Activated CD8-positive, alpha-beta T cell treated with anti-CD3 and anti-CD28 coated beads, Interleukin-2, amount 10 ng/mL, durations not matched to agents 7 days and 5 days (primary cell): ENCODE results near the gene HEMK1. TPM values are rescaled to one million over a fixed set of nuclear protein-coding genes. Genes with fewer than 3 reads are reported as not detected.

Source experiments
- ATAC-seq: fragments of 150-1000 bp; cut with Tn5 transposase; one replicate; pipeline ENCODE4 v1.10.0; 2021; ENCODE audit warnings: moderate library complexity
- CTCF ChIA-PET: fragments of 350-600 bp; sonication (Branson Sonifier 250); formaldehyde crosslinking; loops from one replicate; lab custom pipeline; 2021; ENCODE audit warnings: antibody characterized with exemption; lab: Charles Lee
- POLR2A ChIA-PET: fragments of 350-600 bp; sonication (Branson Sonifier 250); formaldehyde crosslinking; loops from one replicate; lab custom pipeline; 2021; ENCODE audit warnings: antibody characterized with exemption; lab: Charles Lee
- DNase-seq: peaks from one replicate; pipeline ENCODE4 v3.0.0-alpha.2; 2020
- H3K27ac Mint-ChIP-seq: one replicate; pipeline ENCODE4 v1.8.0; 2021; ENCODE audit warnings: mild to moderate bottlenecking, mixed read lengths
- H3K27me3 Mint-ChIP-seq: one replicate; pipeline ENCODE4 v1.8.0; 2021; ENCODE audit warnings: low read depth, mixed read lengths
- H3K36me3 Mint-ChIP-seq: one replicate; pipeline ENCODE4 v1.8.0; 2021; ENCODE audit warnings: low read depth, mixed read lengths
- H3K4me1 Mint-ChIP-seq: one replicate; pipeline ENCODE4 v1.8.0; 2021; ENCODE audit warnings: low read depth, mixed read lengths
- H3K4me3 Mint-ChIP-seq: one replicate; pipeline ENCODE4 v1.8.0; 2021; ENCODE audit warnings: mild to moderate bottlenecking, mixed read lengths
- H3K9me3 Mint-ChIP-seq: one replicate; pipeline ENCODE4 v1.8.0; 2022; ENCODE audit warnings: mixed read lengths; ENCODE audit not compliant: insufficient read depth
- total RNA-seq, 2 experiments: library from RNA; stranded (reverse); gene quantifications; one replicate each; pipeline ENCODE4 v1.2.3, GENCODE V29; 2021

The HEMK1 gene
- total RNA-seq, 2 experiments from 2014 or later = 83.3 to 86.0 TPM

DNA sequence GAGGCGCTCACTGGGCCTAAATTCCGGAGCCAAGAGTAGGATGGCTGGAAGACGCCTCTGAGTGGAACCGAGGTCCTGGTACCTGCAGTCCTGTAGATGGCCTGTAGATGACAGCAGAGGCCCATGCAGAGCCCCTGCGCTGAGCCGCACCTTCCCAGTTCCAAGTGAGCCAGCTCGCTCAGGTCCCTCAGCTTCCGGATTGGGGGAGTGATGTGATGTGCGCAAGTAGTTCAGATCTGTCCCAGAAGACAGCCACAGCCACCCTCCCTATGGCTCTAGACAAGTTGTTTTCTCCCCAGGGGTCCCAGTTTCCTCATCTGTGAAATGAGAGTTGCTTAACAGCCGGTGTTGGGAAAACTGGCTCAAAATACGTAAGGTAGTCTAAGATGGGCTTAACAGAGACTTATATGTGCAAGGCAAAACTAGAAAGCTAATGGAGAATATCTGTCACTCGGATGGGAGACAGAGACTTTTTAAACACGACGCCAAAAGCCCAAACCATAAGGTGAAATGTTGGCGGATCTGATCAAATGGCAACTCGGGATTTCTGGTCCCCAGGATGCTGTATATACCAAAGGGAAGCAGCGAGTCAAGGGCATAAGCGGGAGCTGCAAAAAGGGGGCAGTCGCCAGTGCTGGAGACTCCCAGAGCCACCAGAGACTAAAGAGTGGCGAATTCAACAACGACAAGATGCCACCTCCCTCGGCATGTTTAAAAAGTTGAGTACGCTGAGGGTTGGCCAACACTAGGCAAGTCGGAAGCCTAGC is 46.9 kb downstream of the HEMK1 start:
- Mint-ChIP-seq H3K4me1 (peaks cover 55% of the 10 kb centered on the region), H3K36me3 (peaks cover 78% of the 10 kb centered on the region), H3K27ac (peak overlapping the region; percentile 89), H3K27me3 (no peaks in the 10 kb centered on the region), H3K9me3 (no peaks in the 10 kb centered on the region), H3K4me3 (peak overlapping the region; percentile 81)
- DNase-seq (peak; percentile 89), ATAC-seq (peak; percentile 12)
- ChIA-PET CTCF (interaction anchor here (0.6 to 29.5 kb wide), 36 partner anchors 8 to 1066 kb away, joined by 3 to 1321 read pairs (median 6); partner anchors contain the start of genes C3orf18, DCAF1, DOCK3 and HEMK1), POLR2A (interaction anchor here (0.6 to 22.1 kb wide), 17 partner anchors 8 to 1054 kb away, joined by 3 to 1664 read pairs (median 6); partner anchors contain the start of genes C3orf18, CYB561D2, HEMK1 and NPRL2)

DNA sequence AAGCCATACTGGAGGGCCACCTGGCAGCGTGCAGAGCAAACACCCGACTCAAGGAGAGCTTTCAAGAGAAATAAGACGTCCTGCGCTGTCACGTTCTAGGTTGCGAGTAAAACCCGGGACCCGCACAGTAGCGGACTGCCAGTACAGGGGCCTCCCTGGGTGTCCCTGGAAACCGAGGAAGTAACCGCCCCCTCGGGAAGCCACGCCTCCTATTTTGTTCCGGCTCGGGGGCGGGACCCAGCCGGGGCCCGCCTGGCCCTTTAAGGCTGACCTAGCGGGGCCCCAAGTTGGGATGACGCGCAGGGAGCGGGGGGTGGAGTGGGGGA is 47.4 kb downstream of the HEMK1 start:
- Mint-ChIP-seq H3K9me3 (no peaks in the 10 kb centered on the region), H3K36me3 (peaks cover 76% of the 10 kb centered on the region), H3K4me3 (peak overlapping the region; percentile 81), H3K27ac (peak overlapping the region; percentile 89), H3K4me1 (peaks cover 58% of the 10 kb centered on the region), H3K27me3 (no peaks in the 10 kb centered on the region)
- ATAC-seq (peak; percentile 55), DNase-seq (peak; percentile 98)
- ChIA-PET CTCF (interaction anchor here (0.8 to 29.5 kb wide), 28 partner anchors 8 to 1065 kb away, joined by 3 to 1321 read pairs (median 6); partner anchors contain the start of genes C3orf18, DCAF1, DOCK3 and HEMK1), POLR2A (interaction anchor here (0.6 to 22.1 kb wide), 14 partner anchors 10 to 769 kb away, joined by 3 to 1664 read pairs (median 6); partner anchors contain the start of genes C3orf18, CYB561D2, HEMK1 and NPRL2)

DNA sequence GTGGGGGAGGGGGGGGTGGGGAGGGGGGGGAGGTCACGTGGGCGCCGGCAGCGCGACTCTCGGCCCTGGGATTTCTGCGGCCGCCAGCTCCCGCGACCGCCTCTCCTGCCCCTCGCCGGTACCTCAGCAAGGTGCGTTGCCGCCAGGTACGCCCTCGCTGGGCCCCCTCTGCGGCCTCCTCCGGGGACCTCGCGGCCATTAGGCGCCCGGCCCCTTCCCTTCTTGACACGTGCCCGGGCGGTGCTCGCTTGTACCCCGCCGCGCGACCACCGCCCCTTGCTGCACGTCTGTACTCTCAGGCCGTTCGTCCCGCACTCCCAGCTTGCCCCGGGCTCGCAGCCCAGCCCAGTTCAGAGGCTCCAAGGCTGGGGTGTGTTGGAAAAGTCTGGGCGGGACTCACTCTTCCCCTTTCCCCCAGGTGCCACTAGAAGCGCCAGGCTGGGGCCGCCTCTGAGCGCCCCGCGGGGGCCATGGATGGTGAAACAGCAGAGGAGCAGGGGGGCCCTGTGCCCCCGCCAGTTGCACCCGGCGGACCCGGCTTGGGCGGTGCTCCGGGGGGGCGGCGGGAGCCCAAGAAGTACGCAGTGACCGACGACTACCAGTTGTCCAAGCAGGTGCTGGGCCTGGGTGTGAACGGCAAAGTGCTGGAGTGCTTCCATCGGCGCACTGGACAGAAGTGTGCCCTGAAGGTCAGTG is 47.9 kb downstream of the HEMK1 start, which contains the start of gene MAPKAPK3:
Gene MAPKAPK3 (plus strand): TSS at position 56 of the 696 bp plus-strand sequence. CDS start 415 bp downstream, at position 471.
- peak; percentile 7 for ATAC-seq
- peak within 1 kb of the TSS; percentile 95 for H3K4me3 Mint-ChIP-seq
- ChIA-PET POLR2A (interaction anchor here (0.6 to 22.1 kb wide), 18 partner anchors 9 to 882 kb away, joined by 3 to 1664 read pairs (median 5); partner anchors contain the start of genes C3orf18, CYB561D2, HEMK1 and NPRL2), CTCF (interaction anchor here (1.0 to 29.5 kb wide), 25 partner anchors 11 to 1065 kb away, joined by 3 to 1321 read pairs (median 7); partner anchors contain the start of genes C3orf18, DCAF1, DOCK3 and HEMK1)
- peaks cover 64% of the 10 kb centered on the region for H3K4me1 Mint-ChIP-seq
- no peaks in the 10 kb centered on the region for H3K27me3 Mint-ChIP-seq
- H3K9me3 Mint-ChIP-seq = no peaks in the 10 kb centered on the region
- peak within 1 kb of the TSS; percentile 89 for H3K27ac Mint-ChIP-seq
- H3K36me3 Mint-ChIP-seq = peaks cover 77% of the 10 kb centered on the region
- peak; percentile 51 for DNase-seq

- POLR2A ChIA-PET = interaction anchor here (0.8 to 22.1 kb wide), 15 partner anchors 9 to 882 kb away, joined by 3 to 1664 read pairs (median 6); partner anchors contain the start of genes C3orf18, CYB561D2, DCAF1 and HEMK1
- CTCF ChIA-PET = interaction anchor here (1.2 to 29.5 kb wide), 11 partner anchors 14 to 881 kb away, joined by 3 to 1321 read pairs (median 80); partner anchors contain the start of genes C3orf18, DCAF1, DOCK3 and HEMK1
- DNase-seq (peak; percentile 58), ATAC-seq (no peak)
- H3K27ac Mint-ChIP-seq = peak overlapping the region; percentile 86
- H3K4me1 Mint-ChIP-seq = peaks cover 71% of the 10 kb centered on the region
- H3K4me3 Mint-ChIP-seq = peak overlapping the region; percentile 95
- H3K9me3 Mint-ChIP-seq = no peaks in the 10 kb centered on the region
- peaks cover 77% of the 10 kb centered on the region for H3K36me3 Mint-ChIP-seq
- H3K27me3 Mint-ChIP-seq = no peaks in the 10 kb centered on the region
Observed at GRCh38 chr3:50617911-50618481, 48.7 kb downstream of the HEMK1 start.

DNA sequence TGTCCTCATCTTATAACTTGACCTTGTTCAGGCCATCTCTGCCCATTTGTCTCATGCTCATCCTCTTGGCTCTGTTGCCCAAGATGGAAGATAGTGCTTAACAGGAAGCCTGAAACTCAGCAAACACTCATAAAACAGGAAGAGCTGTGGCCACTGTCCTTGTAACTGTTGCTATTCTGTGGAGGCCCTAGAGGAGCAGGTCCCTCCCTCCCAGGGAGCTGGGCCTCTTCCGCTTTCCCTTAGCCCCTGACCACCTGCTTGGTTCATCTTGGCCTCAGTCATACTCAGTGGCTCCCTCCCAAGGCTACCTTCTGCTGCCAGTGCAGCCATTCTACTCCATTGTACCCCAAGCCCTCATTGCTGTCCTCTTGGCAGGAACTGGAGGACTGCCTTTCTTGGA is 51.1 kb downstream of the HEMK1 start:
- peaks cover 82% of the 10 kb centered on the region for H3K36me3 Mint-ChIP-seq
- H3K4me3 Mint-ChIP-seq = peak overlapping the region; percentile 95
- no peaks in the 10 kb centered on the region for H3K27me3 Mint-ChIP-seq
- POLR2A ChIA-PET = interaction anchor here (1.0 to 22.1 kb wide), 8 partner anchors 11 to 773 kb away, joined by 3 to 1664 read pairs (median 14); partner anchors contain the start of genes C3orf18, CISH and HEMK1
- peak overlapping the region; percentile 86 for H3K27ac Mint-ChIP-seq
- ATAC-seq = no peak
- DNase-seq = no peak
- peaks cover 77% of the 10 kb centered on the region for H3K4me1 Mint-ChIP-seq
- CTCF ChIA-PET = interaction anchor here (0.8 to 29.5 kb wide), 12 partner anchors 11 to 1049 kb away, joined by 3 to 1321 read pairs (median 46); partner anchors contain the start of genes C3orf18, DOCK3, HEMK1 and MANF
- H3K9me3 Mint-ChIP-seq = no peaks in the 10 kb centered on the region

DNA sequence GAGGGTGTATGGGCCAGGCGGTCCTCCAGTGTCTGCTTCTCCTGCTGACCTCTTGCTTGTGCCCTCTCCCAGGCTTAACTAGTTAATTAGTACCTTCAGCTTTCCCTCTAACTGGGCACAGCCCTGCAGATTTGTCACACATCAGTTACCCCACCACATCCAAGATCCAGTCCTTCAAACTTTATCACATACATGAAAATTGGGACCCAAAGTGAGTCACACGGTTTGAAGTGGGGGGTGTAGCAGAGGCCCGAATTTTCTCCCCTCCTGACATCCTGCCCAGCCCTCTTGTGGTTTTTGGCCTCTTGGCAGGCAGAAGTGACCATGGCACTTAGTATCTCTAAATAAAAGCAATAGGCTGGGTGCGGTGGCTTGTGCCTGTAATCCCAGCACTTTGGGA is 51.5 kb downstream of the HEMK1 start:
- POLR2A ChIA-PET = interaction anchor here (1.0 to 22.1 kb wide), 8 partner anchors 11 to 773 kb away, joined by 3 to 1664 read pairs (median 14); partner anchors contain the start of genes C3orf18, CISH and HEMK1

DNA sequence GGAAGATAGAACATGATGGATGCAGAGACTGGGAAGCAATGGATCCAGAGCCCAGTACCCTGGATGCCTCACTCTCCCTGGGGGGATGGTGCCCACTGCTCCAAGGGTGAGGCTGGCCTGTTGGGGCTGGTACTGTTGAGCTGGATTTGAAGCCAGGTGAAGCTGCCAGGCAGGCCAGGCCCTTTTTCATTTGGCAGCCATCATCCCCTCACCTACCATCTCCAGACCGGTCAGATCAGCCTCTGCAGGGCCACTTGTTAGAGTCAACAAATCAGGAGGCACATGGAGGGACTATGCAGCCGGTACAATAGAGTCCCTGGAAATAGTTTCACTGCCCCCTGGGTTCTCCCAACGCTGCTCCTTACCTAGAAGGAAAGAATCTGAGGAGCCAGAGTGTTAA is 53.6 kb downstream of the HEMK1 start:
- Mint-ChIP-seq H3K36me3 (peaks cover 90% of the 10 kb centered on the region), H3K27ac (peak overlapping the region; percentile 88), H3K27me3 (no peaks in the 10 kb centered on the region), H3K9me3 (no peaks in the 10 kb centered on the region), H3K4me1 (peaks cover 88% of the 10 kb centered on the region), H3K4me3 (peak overlapping the region; percentile 1)
- POLR2A ChIA-PET = interaction anchor here (1.1 to 2.3 kb wide), 2 partner anchors 49 to 51 kb away, joined by 3 to 10 read pairs; no protein-coding TSS in a partner anchor
- DNase-seq (no peak), ATAC-seq (no peak)
- CTCF ChIA-PET = interaction anchor here (1.1 to 29.5 kb wide), 5 partner anchors 9 to 51 kb away, joined by 3 to 1321 read pairs (median 17); partner anchors contain the start of genes C3orf18 and HEMK1

More for the DNA sequence above, 51.5 kb downstream of the HEMK1 start:
- no peak for DNase-seq
- H3K36me3 Mint-ChIP-seq = peaks cover 81% of the 10 kb centered on the region
- H3K27ac Mint-ChIP-seq = peak overlapping the region; percentile 86
- CTCF ChIA-PET = interaction anchor here (0.8 to 29.5 kb wide), 10 partner anchors 11 to 1048 kb away, joined by 3 to 1321 read pairs (median 43); partner anchors contain the start of genes C3orf18, DOCK3 and HEMK1
- peak overlapping the region; percentile 95 for H3K4me3 Mint-ChIP-seq
- no peaks in the 10 kb centered on the region for H3K9me3 Mint-ChIP-seq
- no peak for ATAC-seq
- H3K27me3 Mint-ChIP-seq = no peaks in the 10 kb centered on the region
- peaks cover 77% of the 10 kb centered on the region for H3K4me1 Mint-ChIP-seq

DNA sequence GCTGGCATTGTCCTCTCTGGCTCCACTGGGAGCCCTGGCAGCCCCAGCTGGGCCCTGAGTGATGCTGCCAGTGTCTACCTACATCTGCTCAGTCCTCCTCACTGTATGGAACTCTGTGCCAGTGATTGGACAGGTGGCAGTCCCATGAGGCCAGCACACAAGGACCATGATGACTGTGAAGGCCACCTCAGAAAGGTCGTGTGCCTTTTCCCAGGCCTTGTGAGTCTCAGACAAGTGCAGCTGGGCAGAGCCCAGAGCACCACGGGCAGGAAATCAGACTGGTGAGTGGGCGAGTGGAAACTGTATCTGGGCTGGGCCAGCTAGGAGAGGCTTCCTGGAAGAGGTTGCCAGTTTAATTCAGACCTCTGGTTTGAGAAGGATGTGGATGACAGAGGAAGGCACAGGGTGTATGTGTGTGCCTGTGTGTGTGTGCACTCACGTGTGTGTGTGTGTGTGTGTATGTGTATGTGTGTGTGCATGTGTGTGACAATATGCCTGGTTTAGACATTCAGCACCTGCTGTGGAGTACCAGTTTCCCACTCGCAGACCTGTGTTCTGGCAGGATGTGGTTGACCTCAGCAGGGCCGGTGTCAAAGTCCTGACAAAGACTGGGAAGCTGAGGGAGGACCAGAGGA is 54.6 kb downstream of the HEMK1 start:
- ATAC-seq (peak; percentile 63), DNase-seq (peak; percentile 64)
- H3K36me3 Mint-ChIP-seq = peaks cover 88% of the 10 kb centered on the region
- CTCF ChIA-PET = interaction anchor here (0.8 to 29.5 kb wide), 9 partner anchors 8 to 748 kb away, joined by 3 to 1321 read pairs (median 4); partner anchors contain the start of genes C3orf18 and HEMK1
- peak overlapping the region; percentile 67 for H3K4me3 Mint-ChIP-seq
- no peaks in the 10 kb centered on the region for H3K9me3 Mint-ChIP-seq
- H3K27ac Mint-ChIP-seq = peak overlapping the region; percentile 88
- POLR2A ChIA-PET = interaction anchor here (0.7 to 2.3 kb wide), 7 partner anchors 11 to 55 kb away, joined by 3 to 10 read pairs (median 3); partner anchors contain the start of gene HEMK1
- no peaks in the 10 kb centered on the region for H3K27me3 Mint-ChIP-seq
- H3K4me1 Mint-ChIP-seq = peaks cover 96% of the 10 kb centered on the region

DNA sequence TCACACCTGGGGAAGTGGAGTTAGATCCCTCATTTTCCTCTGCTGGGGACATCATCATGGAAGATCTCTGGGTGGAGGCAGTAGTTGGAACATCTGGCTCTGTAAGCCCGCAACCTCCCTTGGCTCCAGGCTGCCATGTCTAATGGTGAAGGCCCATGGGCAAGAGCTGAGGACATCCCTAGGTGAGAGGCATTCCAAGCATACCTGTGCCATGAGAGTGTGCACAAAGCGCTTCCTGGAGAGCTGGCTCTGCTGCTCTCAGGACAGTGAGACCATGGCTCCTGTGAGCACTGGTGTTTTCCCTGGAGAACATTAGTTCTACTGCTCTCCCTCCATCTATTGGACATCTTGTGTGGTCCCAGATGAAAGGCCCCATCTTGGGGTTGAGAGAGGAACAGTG is 55.3 kb downstream of the HEMK1 start:
- Mint-ChIP-seq H3K27ac (peak overlapping the region; percentile 88), H3K27me3 (no peaks in the 10 kb centered on the region), H3K36me3 (peaks cover 87% of the 10 kb centered on the region), H3K9me3 (no peaks in the 10 kb centered on the region), H3K4me3 (peak overlapping the region; percentile 67), H3K4me1 (peaks cover 96% of the 10 kb centered on the region)
- no peak for ATAC-seq
- no peak for DNase-seq
- ChIA-PET CTCF (interaction anchor here (0.9 to 29.5 kb wide), 7 partner anchors 9 to 748 kb away, joined by 3 to 1321 read pairs (median 5); partner anchors contain the start of genes C3orf18 and HEMK1), POLR2A (interaction anchor here (0.7 to 2.3 kb wide), 3 partner anchors 13 to 53 kb away, joined by 3 to 10 read pairs (median 3); no protein-coding TSS in a partner anchor)
